T-helper 22 cell (primary cell): ENCODE measurements around the gene KPNA6.

Source experiments
- DNase-seq: peaks from one replicate; pipeline ENCODE4 v3.0.0-alpha.2; 2020; ENCODE audit warnings: low read depth

The KPNA6 gene

DNA sequence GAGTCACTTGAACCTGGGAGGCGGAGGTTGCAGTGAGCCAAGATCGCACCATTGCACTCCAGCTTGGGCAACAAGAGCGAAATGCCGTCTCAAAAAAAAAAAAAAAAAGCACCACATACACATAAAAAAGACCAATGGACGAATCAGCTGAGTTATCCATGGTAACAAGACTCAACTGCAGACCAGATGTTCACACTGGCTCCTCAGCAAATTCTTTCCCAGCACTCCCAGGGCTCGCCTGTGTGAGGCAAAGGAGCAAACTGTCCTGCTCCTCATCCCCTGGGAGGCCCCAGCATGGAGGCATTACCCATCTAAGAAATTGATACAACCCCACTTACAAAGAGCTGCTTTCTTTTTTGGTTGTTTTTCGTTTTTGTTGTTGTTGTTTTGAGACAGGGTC, 111.2 kb downstream of the KPNA6 start:
- no peak for DNase-seq

- no peak for DNase-seq
Measured at GRCh38 chr1:32220746-32221580, 113.1 kb downstream of the KPNA6 start.

- no peak for DNase-seq
Measured at GRCh38 chr1:32221581-32221979, 113.7 kb downstream of the KPNA6 start.

DNA sequence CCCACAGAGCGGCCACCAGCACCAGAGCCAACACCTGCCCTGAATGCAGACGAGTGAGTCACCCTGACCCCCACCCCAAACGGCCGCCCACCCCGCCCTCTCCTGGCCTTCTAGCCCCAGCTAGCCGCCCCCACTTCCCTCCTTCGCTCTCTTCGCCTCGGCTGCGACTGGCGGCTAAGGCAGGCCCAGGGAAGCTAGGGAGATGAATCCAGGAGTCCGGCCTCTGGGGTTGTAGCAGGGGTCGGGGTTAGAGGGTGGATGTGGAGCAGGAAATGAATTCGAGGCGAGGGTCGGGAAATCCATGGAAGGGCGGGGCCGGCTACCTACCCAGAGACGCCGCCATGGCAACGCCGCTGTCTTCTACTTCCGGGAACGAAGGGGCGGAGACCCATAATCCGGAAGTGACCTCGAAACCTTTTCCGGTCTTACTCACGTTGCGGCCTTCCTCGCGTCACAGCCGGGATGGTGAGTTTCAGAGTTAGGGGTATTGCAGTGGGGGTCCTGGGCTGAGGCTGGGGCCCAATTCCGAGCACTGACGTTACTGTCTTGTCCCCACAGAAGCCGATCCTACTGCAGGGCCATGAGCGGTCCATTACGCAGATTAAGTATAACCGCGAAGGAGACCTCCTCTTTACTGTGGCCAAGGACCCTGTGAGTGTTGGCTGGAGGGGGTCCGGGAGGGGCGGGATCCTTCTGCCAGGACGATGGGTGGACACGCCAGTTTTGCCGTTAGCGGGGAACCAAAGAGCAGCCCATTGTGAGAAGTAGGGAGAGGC, 114.3 kb downstream of the KPNA6 start, which contains the start of the genes EIF3I and TMEM234:
TSS of gene EIF3I (plus strand) at position 428 of the 776 bp plus-strand sequence. CDS start at position 463, 35 bp downstream.
TSS of gene TMEM234 (minus strand) at position 374 of the 776 bp plus-strand sequence. CDS start at position 343, 31 bp downstream.
- peak; percentile 87 for DNase-seq

GRCh38 chr1:32223683-32224082, 115.8 kb downstream of the KPNA6 start:
- no peak for DNase-seq

DNA sequence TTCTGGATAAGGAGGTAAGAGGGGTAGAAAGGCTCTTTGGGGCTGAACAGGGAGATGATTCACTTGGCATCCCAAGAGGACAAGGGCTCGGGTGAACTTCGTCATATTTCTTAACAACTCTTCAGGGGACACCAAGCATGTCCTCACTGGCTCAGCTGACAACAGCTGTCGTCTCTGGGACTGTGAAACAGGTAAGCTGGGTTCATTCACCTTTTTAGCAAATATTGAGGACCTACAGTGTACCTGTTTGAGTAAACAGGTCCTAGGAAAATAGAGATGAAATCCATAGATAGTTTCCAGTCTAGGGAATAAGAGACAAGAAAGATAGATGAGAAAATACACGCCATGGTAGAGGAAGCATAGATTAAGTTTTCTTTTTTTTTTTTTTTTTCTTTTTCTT, 116.4 kb downstream of the KPNA6 start:
- no peak for DNase-seq
